ENCODE measurements around the gene RPL29.
"Not testable (repeated sequence)": the region's sequence is repeated elsewhere in the genome, so short reads cannot be mapped to it uniquely, and the experiment has no call there.

Gene RPL29

DNA sequence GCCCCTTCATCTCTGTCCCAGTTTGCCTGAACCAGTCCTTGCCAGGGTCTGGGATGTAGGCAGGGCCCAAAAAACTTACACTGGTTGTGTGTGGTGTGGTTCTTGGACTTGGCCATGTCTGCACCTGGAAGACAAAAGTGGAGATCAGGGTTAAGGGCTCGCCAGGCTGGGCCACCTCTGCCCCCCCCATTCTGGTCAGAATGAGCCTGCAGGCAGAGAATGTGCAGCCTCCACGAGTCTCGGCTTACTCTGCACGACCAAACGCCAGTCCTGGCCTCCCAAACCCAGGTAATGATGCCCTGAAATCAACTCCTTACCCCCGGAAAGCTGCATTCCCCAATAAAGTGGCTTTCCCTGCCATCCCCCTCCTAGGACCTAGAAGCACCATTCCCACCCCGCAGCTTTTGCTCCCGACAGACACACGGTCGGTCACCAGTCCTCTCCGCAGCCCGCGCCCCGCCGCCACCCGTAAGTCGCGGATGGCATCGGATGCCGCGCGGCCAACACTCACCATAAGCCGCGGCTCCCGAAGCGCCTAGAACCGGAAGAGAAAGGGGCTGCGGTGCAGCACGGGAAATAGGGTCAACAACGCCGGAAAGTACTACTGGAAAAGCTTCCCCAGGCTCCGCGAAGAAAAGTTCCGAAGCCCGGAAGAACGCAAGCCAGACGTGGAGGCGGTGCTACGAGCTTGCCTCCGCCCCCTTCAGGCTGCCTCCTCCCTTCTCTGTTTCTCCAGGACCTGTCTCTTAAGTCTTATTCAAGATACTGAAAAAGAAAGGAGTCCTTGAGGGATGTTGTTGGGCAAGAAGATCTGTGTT lies at the start of gene RPL29:
TSS of gene RPL29 (minus strand) at position 550 of the 818 bp plus-strand sequence. CDS start at position 116, 434 bp downstream.
- H2AFZ ChIP-seq (ENCODE audit: low read length), result no peak within 1 kb of the TSS
- H3F3A ChIP-seq (ENCODE audit: insufficient read depth, low read length), result 0 out of 2 replicates have a peak, but pooled peaks cover 5% of the 10 kb centered on the region
- no peak for TF ChIP-seq EZH2 (IDR thresholded peaks at IDR 0.05; ENCODE audit: borderline replicate concordance, low read length)
- TF ChIP-seq, protein P1, sequence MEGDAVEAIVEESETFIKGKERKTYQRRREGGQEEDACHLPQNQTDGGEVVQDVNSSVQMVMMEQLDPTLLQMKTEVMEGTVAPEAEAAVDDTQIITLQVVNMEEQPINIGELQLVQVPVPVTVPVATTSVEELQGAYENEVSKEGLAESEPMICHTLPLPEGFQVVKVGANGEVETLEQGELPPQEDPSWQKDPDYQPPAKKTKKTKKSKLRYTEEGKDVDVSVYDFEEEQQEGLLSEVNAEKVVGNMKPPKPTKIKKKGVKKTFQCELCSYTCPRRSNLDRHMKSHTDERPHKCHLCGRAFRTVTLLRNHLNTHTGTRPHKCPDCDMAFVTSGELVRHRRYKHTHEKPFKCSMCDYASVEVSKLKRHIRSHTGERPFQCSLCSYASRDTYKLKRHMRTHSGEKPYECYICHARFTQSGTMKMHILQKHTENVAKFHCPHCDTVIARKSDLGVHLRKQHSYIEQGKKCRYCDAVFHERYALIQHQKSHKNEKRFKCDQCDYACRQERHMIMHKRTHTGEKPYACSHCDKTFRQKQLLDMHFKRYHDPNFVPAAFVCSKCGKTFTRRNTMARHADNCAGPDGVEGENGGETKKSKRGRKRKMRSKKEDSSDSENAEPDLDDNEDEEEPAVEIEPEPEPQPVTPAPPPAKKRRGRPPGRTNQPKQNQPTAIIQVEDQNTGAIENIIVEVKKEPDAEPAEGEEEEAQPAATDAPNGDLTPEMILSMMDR (IDR thresholded peaks at IDR 0.05; ENCODE audit: low read length), result no peak
- no peaks in the 10 kb centered on the region for H3K9me2 ChIP-seq (ENCODE audit: low read depth, low read length)
- H3K36me3 ChIP-seq (ENCODE audit: insufficient read depth, low read length), result peaks cover 44% of the 10 kb centered on the region
- H3K4me1 ChIP-seq (ENCODE audit: insufficient read depth, low read length, severe bottlenecking), result peaks cover 29% of the 10 kb centered on the region
- H4K20me1 ChIP-seq (ENCODE audit: insufficient read depth, low read length), result no peaks in the 10 kb centered on the region
- peak within 1 kb of the TSS; percentile 86 for H3K4me2 ChIP-seq (ENCODE audit: low read length)
- H3K27ac ChIP-seq (ENCODE audit: low read depth, low read length, poor library complexity, severe bottlenecking), result peak within 1 kb of the TSS; percentile 78
- H3K27me3 ChIP-seq (ENCODE audit: insufficient read depth, low read length), result no peaks in the 10 kb centered on the region
- H3K4me3 ChIP-seq (ENCODE audit: low read depth, low read length, poor library complexity, severe bottlenecking), result peak within 1 kb of the TSS; percentile 87
- H3K79me2 ChIP-seq (ENCODE audit: insufficient read depth, low read length), result peaks cover 16% of the 10 kb centered on the region
- H3K9me3 ChIP-seq (ENCODE audit: low read length), result no peaks in the 10 kb centered on the region
- peak within 1 kb of the TSS; percentile 99 for H3K9ac ChIP-seq (ENCODE audit: low read length)

DNA sequence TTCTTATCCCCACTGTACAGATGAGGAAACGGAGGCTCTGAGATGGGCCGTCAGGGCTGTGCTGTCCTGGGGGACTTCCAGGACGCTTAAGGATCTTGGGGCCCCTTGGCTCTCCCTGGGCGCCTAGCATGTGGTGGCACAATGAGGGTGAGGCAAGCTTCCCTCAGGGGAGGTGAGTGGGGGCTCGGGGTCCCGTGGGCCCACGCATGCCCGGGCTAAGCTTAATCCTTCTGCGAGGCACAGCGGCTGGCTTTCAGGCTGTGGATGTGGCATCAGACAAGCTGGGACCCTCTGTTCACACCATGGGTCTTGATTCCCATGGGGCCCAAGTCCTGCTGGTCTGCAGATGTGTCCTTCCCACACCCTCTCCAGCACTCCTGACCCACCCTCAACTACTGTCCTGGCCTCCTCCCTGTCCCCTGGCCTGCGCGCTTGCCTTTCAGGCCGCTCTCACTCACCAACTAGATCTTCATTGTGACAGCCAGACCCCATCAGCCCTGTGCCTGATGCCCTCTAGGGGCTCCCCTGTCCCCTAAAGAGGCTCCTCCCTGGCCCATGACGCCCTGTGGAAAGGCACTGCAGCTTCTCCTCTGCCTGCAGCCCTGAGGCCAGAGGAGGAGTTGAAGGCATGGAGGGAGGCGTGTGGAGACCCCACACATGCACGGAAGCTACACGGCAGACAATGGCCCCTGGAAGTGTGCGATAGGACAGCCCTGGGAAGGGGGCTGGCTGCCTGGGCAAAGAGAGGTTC lies 49.3 kb upstream of the RPL29 start:
- Histone ChIP-seq H3K36me3 (ENCODE audit: insufficient read depth, low read length) (peaks cover 10% of the 10 kb centered on the region), H3K4me3 (ENCODE audit: low read depth, low read length, poor library complexity, severe bottlenecking) (no peak overlapping the region), H3K79me2 (ENCODE audit: insufficient read depth, low read length) (no peaks in the 10 kb centered on the region), H2AFZ (ENCODE audit: low read length) (no peak overlapping the region), H4K20me1 (ENCODE audit: insufficient read depth, low read length) (no peaks in the 10 kb centered on the region), H3K27ac (ENCODE audit: low read depth, low read length, poor library complexity, severe bottlenecking) (no peak overlapping the region), H3K9me2 (ENCODE audit: low read depth, low read length) (no peaks in the 10 kb centered on the region), H3F3A (ENCODE audit: insufficient read depth, low read length) (no peaks in the 10 kb centered on the region), H3K9ac (ENCODE audit: low read length) (no peak overlapping the region), H3K4me2 (ENCODE audit: low read length) (no peak overlapping the region), H3K27me3 (ENCODE audit: insufficient read depth, low read length) (0 out of 2 replicates have a peak, but pooled peaks cover 9% of the 10 kb centered on the region), H3K9me3 (ENCODE audit: low read length) (no peaks in the 10 kb centered on the region), H3K4me1 (ENCODE audit: insufficient read depth, low read length, severe bottlenecking) (no peaks in the 10 kb centered on the region)
- TF ChIP-seq EZH2 (IDR thresholded peaks at IDR 0.05; ENCODE audit: borderline replicate concordance, low read length), result no peak
- TF ChIP-seq, protein P1 (IDR thresholded peaks at IDR 0.05; ENCODE audit: low read length), result 0 out of 2 replicates have a peak, but pooled peaks have one; percentile 7

DNA sequence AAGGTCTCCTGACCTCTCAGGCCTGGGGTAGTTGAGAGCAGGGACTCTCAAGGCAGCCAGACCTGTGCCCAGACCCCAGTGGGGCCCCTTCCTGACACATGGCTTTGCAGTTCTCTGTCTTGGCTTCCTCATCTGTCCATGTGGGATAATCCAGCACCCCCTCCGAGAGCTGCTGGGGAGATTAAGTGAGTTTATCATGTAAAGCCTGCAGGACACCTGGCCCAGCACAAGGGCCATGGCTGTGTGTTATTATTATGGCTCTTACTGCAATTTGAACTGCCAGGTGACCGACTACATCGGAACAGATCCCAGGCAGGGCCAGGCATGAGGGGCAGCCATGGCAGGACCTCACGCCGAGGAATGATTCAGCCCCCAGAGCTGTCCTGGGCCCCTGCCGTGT lies 48.1 kb upstream of the RPL29 start:
- TF ChIP-seq EZH2 (IDR thresholded peaks at IDR 0.05; ENCODE audit: borderline replicate concordance, low read length), result no peak
- TF ChIP-seq, protein P1 (IDR thresholded peaks at IDR 0.05; ENCODE audit: low read length), result no peak
- no peak overlapping the region for H2AFZ ChIP-seq (ENCODE audit: low read length)
- no peak overlapping the region for H3K27ac ChIP-seq (ENCODE audit: low read depth, low read length, poor library complexity, severe bottlenecking)
- H3K4me3 ChIP-seq (ENCODE audit: low read depth, low read length, poor library complexity, severe bottlenecking), result no peak overlapping the region
- H3K36me3 ChIP-seq (ENCODE audit: insufficient read depth, low read length), result no peaks in the 10 kb centered on the region
- no peaks in the 10 kb centered on the region for H3K4me1 ChIP-seq (ENCODE audit: insufficient read depth, low read length, severe bottlenecking)
- no peaks in the 10 kb centered on the region for H3F3A ChIP-seq (ENCODE audit: insufficient read depth, low read length)
- H3K4me2 ChIP-seq (ENCODE audit: low read length), result no peak overlapping the region
- H3K9ac ChIP-seq (ENCODE audit: low read length), result no peak overlapping the region
- no peaks in the 10 kb centered on the region for H3K9me2 ChIP-seq (ENCODE audit: low read depth, low read length)
- H3K27me3 ChIP-seq (ENCODE audit: insufficient read depth, low read length), result peaks cover 18% of the 10 kb centered on the region; the same call in 1 of the 2 replicates
- no peaks in the 10 kb centered on the region for H4K20me1 ChIP-seq (ENCODE audit: insufficient read depth, low read length)
- no peaks in the 10 kb centered on the region for H3K9me3 ChIP-seq (ENCODE audit: low read length)
- no peaks in the 10 kb centered on the region for H3K79me2 ChIP-seq (ENCODE audit: insufficient read depth, low read length)

DNA sequence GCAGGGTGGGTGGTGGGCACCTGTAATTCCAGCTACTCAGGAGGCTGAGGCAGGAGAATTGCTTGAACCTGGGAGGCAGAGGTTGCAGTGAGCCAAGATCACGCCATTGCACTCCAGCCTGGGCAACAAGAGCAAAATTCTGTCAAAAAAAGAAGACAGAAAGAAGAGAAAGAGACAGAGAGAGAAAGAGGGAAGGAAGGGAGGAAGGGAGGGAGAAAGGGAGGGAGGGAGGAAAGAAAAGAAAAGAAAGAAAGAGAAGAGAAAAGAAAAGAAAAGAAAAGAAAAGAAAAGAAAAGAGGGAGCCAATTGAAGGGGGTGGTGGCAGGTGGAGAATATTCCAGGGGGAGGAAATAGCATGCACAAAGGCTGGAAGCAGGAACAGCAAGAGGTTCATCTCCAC lies 47.3 kb upstream of the RPL29 start:
- not testable (repeated sequence) for H4K20me1 ChIP-seq (ENCODE audit: insufficient read depth, low read length); H3K4me1 ChIP-seq (ENCODE audit: insufficient read depth, low read length, severe bottlenecking); H3K36me3 ChIP-seq (ENCODE audit: insufficient read depth, low read length); H3K9me3 ChIP-seq (ENCODE audit: low read length); H3K9ac ChIP-seq (ENCODE audit: low read length); H3K4me3 ChIP-seq (ENCODE audit: low read depth, low read length, poor library complexity, severe bottlenecking); H3K4me2 ChIP-seq (ENCODE audit: low read length); H3K9me2 ChIP-seq (ENCODE audit: low read depth, low read length); H3K79me2 ChIP-seq (ENCODE audit: insufficient read depth, low read length); H2AFZ ChIP-seq (ENCODE audit: low read length); H3K27ac ChIP-seq (ENCODE audit: low read depth, low read length, poor library complexity, severe bottlenecking); H3F3A ChIP-seq (ENCODE audit: insufficient read depth, low read length)
- peaks cover 19% of the 10 kb centered on the region; the same call in 1 of the 2 replicates for H3K27me3 ChIP-seq (ENCODE audit: insufficient read depth, low read length)
